ENCODE measurements around the gene WNT5A.

GRCh38 chr3:55426486-55426885 is 60.6 kb downstream of the WNT5A start:
- TF ChIP-seq EP300 (IDR thresholded peaks at IDR 0.05) (no peak), POLR2A (IDR thresholded peaks at IDR 0.05) (no peak), CTCF (IDR thresholded peaks at IDR 0.05) (no peak), POLR2AphosphoS5 (IDR thresholded peaks at IDR 0.05) (no peak)
